HEK293 (cell line): ENCODE results near the gene TMEM63A.

ENCODE experiments used
- BCL6B ChIP-seq: fragments of 450-650 bp; formaldehyde crosslinking; IDR thresholded peaks from 2 replicates; pipeline ENCODE4 v1.5.1; 2017; ENCODE audit warnings: missing biosample characterization, missing genetic modification characterization
- CTCF ChIP-seq: fragments of 450-650 bp; formaldehyde crosslinking; IDR thresholded peaks from 2 replicates; pipeline ENCODE4 v1.5.1; 2016; ENCODE audit warnings: missing biosample characterization, missing genetic modification characterization
- EGR2 ChIP-seq: fragments of 450-650 bp; formaldehyde crosslinking; IDR thresholded peaks from 2 replicates; pipeline ENCODE4 v1.5.1; 2016; ENCODE audit warnings: low read depth, missing biosample characterization, missing genetic modification characterization
- GFI1B ChIP-seq: fragments of 450-650 bp; formaldehyde crosslinking; IDR thresholded peaks from 2 replicates; pipeline ENCODE4 v1.5.1; 2016; ENCODE audit warnings: missing biosample characterization, missing genetic modification characterization
- HOXD13 ChIP-seq: sonication (generic); formaldehyde crosslinking; IDR thresholded peaks from 2 replicates; pipeline ENCODE4 v1.8.0; 2022; ENCODE audit warnings: missing genetic modification reagents, borderline replicate concordance
- KLF1 ChIP-seq: fragments of 450-650 bp; formaldehyde crosslinking; IDR thresholded peaks from 2 replicates; pipeline ENCODE4 v1.5.1; 2016; ENCODE audit warnings: missing biosample characterization, missing genetic modification characterization
- KLF8 ChIP-seq: fragments of 450-650 bp; formaldehyde crosslinking; IDR thresholded peaks from 2 replicates; pipeline ENCODE4 v1.5.1; 2016; ENCODE audit warnings: missing biosample characterization, missing genetic modification characterization
- PBX3 ChIP-seq: sonication (generic); formaldehyde crosslinking; IDR thresholded peaks from 2 replicates; pipeline ENCODE4 v1.8.1; 2022; ENCODE audit warnings: mild to moderate bottlenecking, moderate library complexity, missing genetic modification reagents
- SP3 ChIP-seq: fragments of 450-650 bp; formaldehyde crosslinking; IDR thresholded peaks from 2 replicates; pipeline ENCODE4 v1.5.1; 2016; ENCODE audit warnings: missing biosample characterization, missing genetic modification characterization
- SP7 ChIP-seq: fragments of 450-650 bp; formaldehyde crosslinking; IDR thresholded peaks from 2 replicates; pipeline ENCODE4 v1.5.1; 2016; ENCODE audit warnings: missing biosample characterization, missing genetic modification characterization
- TCF7L2 ChIP-seq: IDR thresholded peaks from 2 replicates; pipeline ENCODE4 v1.6.1; 2011; ENCODE audit warnings: low read depth, mild to moderate bottlenecking, inconsistent platforms, low read length, moderate library complexity, borderline replicate concordance
- ZBTB20 ChIP-seq: fragments of 450-650 bp; formaldehyde crosslinking; IDR thresholded peaks from 2 replicates; pipeline ENCODE4 v1.5.1; 2016; ENCODE audit warnings: missing biosample characterization, missing genetic modification characterization
- ZEB2 ChIP-seq: fragments of 450-650 bp; formaldehyde crosslinking; IDR thresholded peaks from 2 replicates; pipeline ENCODE4 v1.5.1; 2016; ENCODE audit warnings: missing biosample characterization, missing genetic modification characterization
- ZIC2 ChIP-seq: fragments of 450-650 bp; formaldehyde crosslinking; IDR thresholded peaks from 2 replicates; pipeline ENCODE4 v1.5.1; 2016; ENCODE audit warnings: missing biosample characterization, missing genetic modification characterization
- ZNF112 ChIP-seq: fragments of 450-650 bp; formaldehyde crosslinking; IDR thresholded peaks from 2 replicates; pipeline ENCODE4 v1.5.0; 2017; ENCODE audit warnings: missing biosample characterization, missing genetic modification characterization
- ZNF175 ChIP-seq: fragments of 450-650 bp; formaldehyde crosslinking; IDR thresholded peaks from 2 replicates; pipeline ENCODE4 v1.5.1; 2016; ENCODE audit warnings: missing biosample characterization, missing genetic modification characterization
- ZNF18 ChIP-seq: fragments of 450-650 bp; formaldehyde crosslinking; IDR thresholded peaks from 2 replicates; pipeline ENCODE4 v1.5.1; 2016; ENCODE audit warnings: missing biosample characterization, missing genetic modification characterization
- ZNF2 ChIP-seq: fragments of 450-650 bp; formaldehyde crosslinking; IDR thresholded peaks from 2 replicates; pipeline ENCODE4 v1.5.1; 2016; ENCODE audit warnings: missing biosample characterization, missing genetic modification characterization
- ZNF211 ChIP-seq: fragments of 450-650 bp; formaldehyde crosslinking; IDR thresholded peaks from 2 replicates; pipeline ENCODE4 v1.5.1; 2016; ENCODE audit warnings: low read depth, missing biosample characterization, missing genetic modification characterization
- ZNF26 ChIP-seq: fragments of 450-650 bp; formaldehyde crosslinking; IDR thresholded peaks from 2 replicates; pipeline ENCODE4 v1.5.1; 2016; ENCODE audit warnings: missing biosample characterization, missing genetic modification characterization
- ZNF335 ChIP-seq: fragments of 450-650 bp; formaldehyde crosslinking; conservative IDR thresholded peaks from 2 replicates; pipeline ENCODE4 v1.5.1; 2016; ENCODE audit warnings: missing biosample characterization, missing genetic modification characterization
- ZNF501 ChIP-seq: fragments of 450-650 bp; formaldehyde crosslinking; IDR thresholded peaks from 2 replicates; pipeline ENCODE4 v1.5.1; 2016; ENCODE audit warnings: missing biosample characterization, missing genetic modification characterization
- ZNF514 ChIP-seq: fragments of 450-650 bp; formaldehyde crosslinking; IDR thresholded peaks from 2 replicates; pipeline ENCODE4 v1.5.1; 2016; ENCODE audit warnings: missing biosample characterization, missing genetic modification characterization
- ZNF518A ChIP-seq: fragments of 450-650 bp; formaldehyde crosslinking; conservative IDR thresholded peaks from 2 replicates; pipeline ENCODE4 v1.5.1; 2016; ENCODE audit warnings: low read depth, missing biosample characterization, missing genetic modification characterization
- ZNF623 ChIP-seq: fragments of 450-650 bp; formaldehyde crosslinking; IDR thresholded peaks from 2 replicates; pipeline ENCODE4 v1.5.1; 2016; ENCODE audit warnings: missing biosample characterization, missing genetic modification characterization
- ZNF624 ChIP-seq: fragments of 450-650 bp; formaldehyde crosslinking; IDR thresholded peaks from 2 replicates; pipeline ENCODE4 v1.5.1; 2017; ENCODE audit warnings: missing biosample characterization, missing genetic modification characterization
- ZNF830 ChIP-seq: fragments of 450-650 bp; IDR thresholded peaks from 2 replicates; pipeline ENCODE4 v1.5.0; 2018; ENCODE audit warnings: missing biosample characterization, missing genetic modification characterization, low read depth, mild to moderate bottlenecking, moderate library complexity

Gene TMEM63A

GRCh38 chr1:225923692-225924555, 41.7 kb upstream of the TMEM63A start, which contains the start of gene PYCR2 (continued):
- TF ChIP-seq ZNF624 (no peak), ZNF623 (tag by site-specific recombination) (no peak), ZNF26 (tag by site-specific recombination) (no peak), ZNF501 (tag by site-specific recombination) (peak; percentile 100), ZBTB20 (peak; percentile 98), SP3 (tag by site-specific recombination) (peak; percentile 97), ZNF112 (tag by site-specific recombination) (no peak), ZNF175 (tag by site-specific recombination) (no peak), ZNF2 (tag by site-specific recombination) (peak; percentile 96), ZIC2 (tag by site-specific recombination) (peak; percentile 95), TCF7L2 (no peak), PBX3 (peak; percentile 85), ZNF518A (peak; percentile 69), GFI1B (no peak; the same call in 1 of the 2 replicates), KLF8 (tag by site-specific recombination) (peak; percentile 94), KLF1 (peak; percentile 84), ZNF830 (tag by site-specific recombination) (no peak), SP7 (tag by site-specific recombination) (peak; percentile 89; the same call in 1 of the 2 replicates), CTCF (tag by site-specific recombination) (peak; percentile 81; the same call in 1 of the 2 replicates), BCL6B (no peak), HOXD13 (no peak), ZNF335 (tag by site-specific recombination) (peak; percentile 99), ZEB2 (tag by site-specific recombination) (peak; percentile 93), EGR2 (tag by site-specific recombination) (peak; percentile 94), ZNF514 (tag by site-specific recombination) (no peak), ZNF211 (tag by site-specific recombination) (no peak), ZNF18 (no peak; the same call in 1 of the 2 replicates)
